ENCODE results near the gene PLP1.
"Not testable (repeated sequence)": the region's sequence is repeated elsewhere in the genome, so short reads cannot be mapped to it uniquely, and the experiment has no call there.

PLP1 gene

DNA sequence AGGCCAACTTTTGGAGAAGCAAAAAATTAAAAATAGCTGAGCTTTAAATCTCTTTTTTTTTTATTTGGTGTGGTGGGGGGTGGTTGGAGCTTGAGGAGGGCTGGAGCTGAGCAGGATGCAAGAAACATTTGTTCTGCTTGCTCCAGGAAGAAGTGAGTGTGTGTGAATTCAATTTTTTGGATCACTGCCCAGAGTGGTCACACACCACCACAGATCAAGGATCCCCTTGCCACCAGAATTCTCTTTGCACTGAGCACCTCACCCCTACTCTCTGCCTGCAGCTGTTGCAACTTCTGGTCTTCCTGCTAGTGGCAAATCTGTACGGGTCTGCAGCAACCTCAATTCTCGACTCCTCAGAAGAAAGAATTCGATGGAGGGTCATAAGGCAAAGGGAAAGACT, 19.9 kb upstream of the PLP1 start:
- H4K20me1 ChIP-seq (ENCODE audit: control insufficient read depth, insufficient read depth, low read depth, low read length), result no peaks in the 10 kb centered on the region
- no peak overlapping the region for H3K4me2 ChIP-seq (ENCODE audit: low read length)
- H3K36me3 ChIP-seq (ENCODE audit: control insufficient read depth, low read length), result no peaks in the 10 kb centered on the region
- no peaks in the 10 kb centered on the region for H3F3A ChIP-seq (ENCODE audit: control insufficient read depth, insufficient read depth)
- H3K27me3 ChIP-seq (ENCODE audit: control insufficient read depth, low read length), result no peaks in the 10 kb centered on the region
- H3K4me1 ChIP-seq (ENCODE audit: control insufficient read depth, low read length), result no peaks in the 10 kb centered on the region
- TF ChIP-seq CTCF (IDR thresholded peaks at IDR 0.05; ENCODE audit: low read depth, low read length, poor library complexity, severe bottlenecking) (no peak), EZH2phosphoT487 (IDR thresholded peaks at IDR 0.05; ENCODE audit: borderline replicate concordance, low read length) (no peak)
- H3K4me3 ChIP-seq (ENCODE audit: low read length), result no peak overlapping the region
- no peaks in the 10 kb centered on the region for H3K9me3 ChIP-seq (ENCODE audit: control insufficient read depth, insufficient read depth, low read length)
- H3K79me2 ChIP-seq (ENCODE audit: control insufficient read depth, low read length), result no peaks in the 10 kb centered on the region
- no peak overlapping the region for H3K27ac ChIP-seq (ENCODE audit: low read depth, low read length)
- H3K9me2 ChIP-seq (replicated peaks; ENCODE audit: control insufficient read depth, low read length), result no peaks in the 10 kb centered on the region

DNA sequence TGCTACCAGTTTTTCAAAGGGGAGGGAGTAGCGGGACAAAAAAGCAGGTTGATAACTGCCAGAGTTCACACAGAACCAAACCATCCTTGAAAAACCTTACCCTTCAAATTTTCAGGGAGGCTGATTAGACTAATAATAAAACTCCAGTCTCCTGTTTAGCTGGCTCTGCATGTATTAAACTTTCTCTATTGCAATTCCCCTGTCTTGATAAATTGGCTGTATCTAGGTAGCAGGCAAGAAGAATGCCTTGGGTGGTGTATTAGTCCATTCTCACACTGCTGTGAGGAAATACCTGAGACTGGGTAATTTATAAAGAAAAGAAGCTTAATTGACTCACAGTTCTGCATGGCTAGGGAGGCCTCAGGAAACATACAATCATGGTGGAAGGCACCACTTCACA, 18.1 kb upstream of the PLP1 start:
- no peaks in the 10 kb centered on the region for H3K79me2 ChIP-seq (ENCODE audit: control insufficient read depth, low read length)
- no peaks in the 10 kb centered on the region for H3F3A ChIP-seq (ENCODE audit: control insufficient read depth, insufficient read depth)
- no peak overlapping the region for H3K4me2 ChIP-seq (ENCODE audit: low read length)
- H3K27me3 ChIP-seq (ENCODE audit: control insufficient read depth, low read length), result no peaks in the 10 kb centered on the region
- TF ChIP-seq EZH2phosphoT487 (IDR thresholded peaks at IDR 0.05; ENCODE audit: borderline replicate concordance, low read length), result no peak
- no peak for TF ChIP-seq CTCF (IDR thresholded peaks at IDR 0.05; ENCODE audit: low read depth, low read length, poor library complexity, severe bottlenecking)
- H3K9me2 ChIP-seq (replicated peaks; ENCODE audit: control insufficient read depth, low read length), result no peaks in the 10 kb centered on the region
- no peaks in the 10 kb centered on the region for H3K4me1 ChIP-seq (ENCODE audit: control insufficient read depth, low read length)
- no peaks in the 10 kb centered on the region for H3K9me3 ChIP-seq (ENCODE audit: control insufficient read depth, insufficient read depth, low read length)
- H3K27ac ChIP-seq (ENCODE audit: low read depth, low read length), result no peak overlapping the region
- no peaks in the 10 kb centered on the region for H4K20me1 ChIP-seq (ENCODE audit: control insufficient read depth, insufficient read depth, low read depth, low read length)
- H3K4me3 ChIP-seq (ENCODE audit: low read length), result no peak overlapping the region
- H3K36me3 ChIP-seq (ENCODE audit: control insufficient read depth, low read length), result no peaks in the 10 kb centered on the region

- not testable (repeated sequence) for H3K9me2 ChIP-seq (replicated peaks; ENCODE audit: control insufficient read depth, low read length); H3K27me3 ChIP-seq (ENCODE audit: control insufficient read depth, low read length); H3F3A ChIP-seq (ENCODE audit: control insufficient read depth, insufficient read depth); H4K20me1 ChIP-seq (ENCODE audit: control insufficient read depth, insufficient read depth, low read depth, low read length); H3K4me2 ChIP-seq (ENCODE audit: low read length); H3K4me3 ChIP-seq (ENCODE audit: low read length); H3K27ac ChIP-seq (ENCODE audit: low read depth, low read length); H3K4me1 ChIP-seq (ENCODE audit: control insufficient read depth, low read length); H3K79me2 ChIP-seq (ENCODE audit: control insufficient read depth, low read length); H3K36me3 ChIP-seq (ENCODE audit: control insufficient read depth, low read length); H3K9me3 ChIP-seq (ENCODE audit: control insufficient read depth, insufficient read depth, low read length)
Measured at GRCh38 chrX:103763541-103763940, 13.1 kb upstream of the PLP1 start.

DNA sequence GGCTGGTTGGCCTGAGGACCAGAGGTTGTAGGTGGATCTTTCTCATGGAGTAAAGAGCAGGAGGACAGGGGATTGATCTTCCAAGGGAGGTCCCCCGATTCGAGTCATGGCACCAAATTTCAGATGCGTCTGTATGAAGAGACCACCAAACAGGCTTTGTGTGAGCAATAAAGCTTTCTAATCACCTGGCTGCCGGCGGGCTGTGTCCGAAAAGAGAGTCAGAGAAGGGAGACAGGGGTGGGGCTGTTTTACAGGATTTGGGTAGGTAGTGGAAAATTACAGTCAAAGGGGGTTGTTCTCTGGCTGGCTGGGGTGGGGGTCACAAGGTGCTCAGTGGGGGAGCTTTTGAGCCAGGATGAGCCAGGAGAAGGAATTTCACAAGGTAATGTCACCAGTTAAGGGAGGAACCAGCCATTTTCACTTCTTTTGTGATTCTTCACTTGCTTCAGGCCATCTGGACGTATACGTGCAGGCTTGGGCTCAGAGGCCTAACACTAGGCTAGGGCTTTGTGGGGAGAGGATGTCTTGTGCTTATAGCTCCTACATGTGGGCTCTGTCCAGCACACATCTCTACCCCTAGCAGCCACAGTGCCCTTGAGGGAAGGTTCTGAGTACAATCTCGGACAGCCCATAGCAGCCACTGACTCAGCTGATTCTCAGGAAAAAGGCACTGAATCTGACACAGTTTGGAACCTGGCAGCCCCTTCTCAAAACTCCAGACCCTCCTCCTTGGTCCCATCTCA, 9.7 kb upstream of the PLP1 start:
- H3K9me2 ChIP-seq (replicated peaks; ENCODE audit: control insufficient read depth, low read length); H4K20me1 ChIP-seq (ENCODE audit: control insufficient read depth, insufficient read depth, low read depth, low read length); H3K27me3 ChIP-seq (ENCODE audit: control insufficient read depth, low read length); H3K36me3 ChIP-seq (ENCODE audit: control insufficient read depth, low read length); H3F3A ChIP-seq (ENCODE audit: control insufficient read depth, insufficient read depth); H3K9me3 ChIP-seq (ENCODE audit: control insufficient read depth, insufficient read depth, low read length); H3K4me2 ChIP-seq (ENCODE audit: low read length); H3K27ac ChIP-seq (ENCODE audit: low read depth, low read length); H3K4me1 ChIP-seq (ENCODE audit: control insufficient read depth, low read length); H3K4me3 ChIP-seq (ENCODE audit: low read length); H3K79me2 ChIP-seq (ENCODE audit: control insufficient read depth, low read length): not testable (repeated sequence)

Data from DOHH2 (cell line).